Measurements from ENCODE around the gene METRNL. TPM values are rescaled to one million over a fixed set of nuclear protein-coding genes. Genes with fewer than 3 reads are reported as not detected.

The METRNL gene
- total and polyA plus RNA-seq, 4 donors, result 0.67 to 9.0 (median 8.6) TPM

DNA sequence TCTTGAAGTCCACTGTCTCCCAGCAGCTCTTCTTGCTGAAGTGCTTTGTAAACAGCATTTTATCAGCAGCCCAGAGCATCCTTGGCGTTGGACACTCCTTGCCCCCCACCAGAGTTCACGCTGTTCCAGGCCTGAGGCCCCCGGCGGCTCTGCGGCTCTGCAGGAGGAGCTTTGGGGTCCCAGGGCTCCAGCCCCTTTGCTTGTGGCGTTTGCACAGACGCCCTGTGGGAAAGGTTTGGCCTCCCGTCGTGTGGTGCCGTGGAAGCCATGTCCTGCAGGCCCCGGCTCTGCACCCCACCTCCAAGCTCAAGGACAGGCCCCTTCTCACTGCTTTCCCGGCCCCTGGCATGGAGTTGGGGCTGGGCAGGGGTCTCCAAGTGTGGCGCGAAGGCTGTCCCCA is 14.1 kb downstream of the METRNL start:
- peaks cover 0 to 3% (median under 1%) of the 10 kb centered on the region in 4 donors for H3K4me1 ChIP-seq (ENCODE audit: control insufficient read depth in 4 of 4, insufficient read depth in 4 of 4, low read length in 3 of 4)
- no peak overlapping the region for H3K4me3 ChIP-seq (ENCODE audit: low read depth in 1 of 3, low read length in 3 of 3)
- TF ChIP-seq HNF4A (conservative IDR thresholded peaks at IDR 0.05), result no peak
- TF ChIP-seq, protein P1, sequence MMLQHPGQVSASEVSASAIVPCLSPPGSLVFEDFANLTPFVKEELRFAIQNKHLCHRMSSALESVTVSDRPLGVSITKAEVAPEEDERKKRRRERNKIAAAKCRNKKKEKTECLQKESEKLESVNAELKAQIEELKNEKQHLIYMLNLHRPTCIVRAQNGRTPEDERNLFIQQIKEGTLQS (IDR thresholded peaks at IDR 0.05), result no peak
- no peak for TF ChIP-seq NR2F2 (IDR thresholded peaks at IDR 0.05)
- TF ChIP-seq, protein P2, sequence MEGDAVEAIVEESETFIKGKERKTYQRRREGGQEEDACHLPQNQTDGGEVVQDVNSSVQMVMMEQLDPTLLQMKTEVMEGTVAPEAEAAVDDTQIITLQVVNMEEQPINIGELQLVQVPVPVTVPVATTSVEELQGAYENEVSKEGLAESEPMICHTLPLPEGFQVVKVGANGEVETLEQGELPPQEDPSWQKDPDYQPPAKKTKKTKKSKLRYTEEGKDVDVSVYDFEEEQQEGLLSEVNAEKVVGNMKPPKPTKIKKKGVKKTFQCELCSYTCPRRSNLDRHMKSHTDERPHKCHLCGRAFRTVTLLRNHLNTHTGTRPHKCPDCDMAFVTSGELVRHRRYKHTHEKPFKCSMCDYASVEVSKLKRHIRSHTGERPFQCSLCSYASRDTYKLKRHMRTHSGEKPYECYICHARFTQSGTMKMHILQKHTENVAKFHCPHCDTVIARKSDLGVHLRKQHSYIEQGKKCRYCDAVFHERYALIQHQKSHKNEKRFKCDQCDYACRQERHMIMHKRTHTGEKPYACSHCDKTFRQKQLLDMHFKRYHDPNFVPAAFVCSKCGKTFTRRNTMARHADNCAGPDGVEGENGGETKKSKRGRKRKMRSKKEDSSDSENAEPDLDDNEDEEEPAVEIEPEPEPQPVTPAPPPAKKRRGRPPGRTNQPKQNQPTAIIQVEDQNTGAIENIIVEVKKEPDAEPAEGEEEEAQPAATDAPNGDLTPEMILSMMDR (IDR thresholded peaks at IDR 0.05; ENCODE audit: low read depth, low read length, missing input control), result no peak
- TF ChIP-seq, protein P3, sequence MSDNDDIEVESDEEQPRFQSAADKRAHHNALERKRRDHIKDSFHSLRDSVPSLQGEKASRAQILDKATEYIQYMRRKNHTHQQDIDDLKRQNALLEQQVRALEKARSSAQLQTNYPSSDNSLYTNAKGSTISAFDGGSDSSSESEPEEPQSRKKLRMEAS (IDR thresholded peaks at IDR 0.05), result no peak
- TF ChIP-seq, protein P4, sequence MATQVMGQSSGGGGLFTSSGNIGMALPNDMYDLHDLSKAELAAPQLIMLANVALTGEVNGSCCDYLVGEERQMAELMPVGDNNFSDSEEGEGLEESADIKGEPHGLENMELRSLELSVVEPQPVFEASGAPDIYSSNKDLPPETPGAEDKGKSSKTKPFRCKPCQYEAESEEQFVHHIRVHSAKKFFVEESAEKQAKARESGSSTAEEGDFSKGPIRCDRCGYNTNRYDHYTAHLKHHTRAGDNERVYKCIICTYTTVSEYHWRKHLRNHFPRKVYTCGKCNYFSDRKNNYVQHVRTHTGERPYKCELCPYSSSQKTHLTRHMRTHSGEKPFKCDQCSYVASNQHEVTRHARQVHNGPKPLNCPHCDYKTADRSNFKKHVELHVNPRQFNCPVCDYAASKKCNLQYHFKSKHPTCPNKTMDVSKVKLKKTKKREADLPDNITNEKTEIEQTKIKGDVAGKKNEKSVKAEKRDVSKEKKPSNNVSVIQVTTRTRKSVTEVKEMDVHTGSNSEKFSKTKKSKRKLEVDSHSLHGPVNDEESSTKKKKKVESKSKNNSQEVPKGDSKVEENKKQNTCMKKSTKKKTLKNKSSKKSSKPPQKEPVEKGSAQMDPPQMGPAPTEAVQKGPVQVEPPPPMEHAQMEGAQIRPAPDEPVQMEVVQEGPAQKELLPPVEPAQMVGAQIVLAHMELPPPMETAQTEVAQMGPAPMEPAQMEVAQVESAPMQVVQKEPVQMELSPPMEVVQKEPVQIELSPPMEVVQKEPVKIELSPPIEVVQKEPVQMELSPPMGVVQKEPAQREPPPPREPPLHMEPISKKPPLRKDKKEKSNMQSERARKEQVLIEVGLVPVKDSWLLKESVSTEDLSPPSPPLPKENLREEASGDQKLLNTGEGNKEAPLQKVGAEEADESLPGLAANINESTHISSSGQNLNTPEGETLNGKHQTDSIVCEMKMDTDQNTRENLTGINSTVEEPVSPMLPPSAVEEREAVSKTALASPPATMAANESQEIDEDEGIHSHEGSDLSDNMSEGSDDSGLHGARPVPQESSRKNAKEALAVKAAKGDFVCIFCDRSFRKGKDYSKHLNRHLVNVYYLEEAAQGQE (IDR thresholded peaks at IDR 0.05), result no peak
- no peak for TF ChIP-seq GABPA (IDR thresholded peaks at IDR 0.05 in 1 of 2, conservative IDR thresholded peaks at IDR 0.05 in 1 of 2)
- TF ChIP-seq HNF4G (IDR thresholded peaks at IDR 0.05), result no peak
- TF ChIP-seq RAD21 (IDR thresholded peaks at IDR 0.05), result no peak
- no peak for TF ChIP-seq EGR1 (IDR thresholded peaks at IDR 0.05; ENCODE audit: low read depth in 2 of 2)
- TF ChIP-seq FOXA1 (IDR thresholded peaks at IDR 0.05), result no peak
- TF ChIP-seq SP1 (IDR thresholded peaks at IDR 0.05), result no peak
- no peak for TF ChIP-seq RXRA (IDR thresholded peaks at IDR 0.05)
- TF ChIP-seq, protein P5, sequence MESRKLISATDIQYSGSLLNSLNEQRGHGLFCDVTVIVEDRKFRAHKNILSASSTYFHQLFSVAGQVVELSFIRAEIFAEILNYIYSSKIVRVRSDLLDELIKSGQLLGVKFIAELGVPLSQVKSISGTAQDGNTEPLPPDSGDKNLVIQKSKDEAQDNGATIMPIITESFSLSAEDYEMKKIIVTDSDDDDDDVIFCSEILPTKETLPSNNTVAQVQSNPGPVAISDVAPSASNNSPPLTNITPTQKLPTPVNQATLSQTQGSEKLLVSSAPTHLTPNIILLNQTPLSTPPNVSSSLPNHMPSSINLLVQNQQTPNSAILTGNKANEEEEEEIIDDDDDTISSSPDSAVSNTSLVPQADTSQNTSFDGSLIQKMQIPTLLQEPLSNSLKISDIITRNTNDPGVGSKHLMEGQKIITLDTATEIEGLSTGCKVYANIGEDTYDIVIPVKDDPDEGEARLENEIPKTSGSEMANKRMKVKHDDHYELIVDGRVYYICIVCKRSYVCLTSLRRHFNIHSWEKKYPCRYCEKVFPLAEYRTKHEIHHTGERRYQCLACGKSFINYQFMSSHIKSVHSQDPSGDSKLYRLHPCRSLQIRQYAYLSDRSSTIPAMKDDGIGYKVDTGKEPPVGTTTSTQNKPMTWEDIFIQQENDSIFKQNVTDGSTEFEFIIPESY (IDR thresholded peaks at IDR 0.05), result no peak
- H3K27me3 ChIP-seq (ENCODE audit: control insufficient read depth in 4 of 4, insufficient read depth in 4 of 4, low read length in 3 of 4), result peaks cover 0 to 2% (median 0%) of the 10 kb centered on the region in 4 donors
- H3K36me3 ChIP-seq (ENCODE audit: control insufficient read depth in 4 of 4, insufficient read depth in 3 of 4, low read depth in 1 of 4, low read length in 3 of 4), result no peaks in the 10 kb centered on the region
- H3K9ac ChIP-seq (ENCODE audit: low read depth in 1 of 2, low read length in 2 of 2), result no peak overlapping the region
- DNase-seq (ENCODE audit: low spot score), result no peak
- H3K9me3 ChIP-seq (ENCODE audit: control insufficient read depth in 4 of 4, low read length in 3 of 4), result no peaks in the 10 kb centered on the region
- no peak overlapping the region for H3K27ac ChIP-seq (ENCODE audit: low read depth in 1 of 2, low read length in 2 of 2)
- 87% methylated on average over 14 of the region's 14 CpGs for WGBS

DNA sequence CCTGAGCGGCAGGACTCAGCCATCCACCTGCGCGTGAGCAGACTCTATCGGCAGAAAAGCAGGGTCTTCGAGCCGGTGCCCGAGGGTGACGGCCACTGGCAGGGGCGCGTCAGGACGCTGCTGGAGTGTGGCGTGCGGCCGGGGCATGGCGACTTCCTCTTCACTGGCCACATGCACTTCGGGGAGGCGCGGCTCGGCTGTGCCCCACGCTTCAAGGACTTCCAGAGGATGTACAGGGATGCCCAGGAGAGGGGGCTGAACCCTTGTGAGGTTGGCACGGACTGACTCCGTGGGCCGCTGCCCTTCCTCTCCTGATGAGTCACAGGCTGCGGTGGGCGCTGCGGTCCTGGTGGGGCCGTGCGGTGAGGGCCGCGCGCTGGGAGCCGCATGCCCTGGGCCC is 14.9 kb downstream of the METRNL start:
- Histone ChIP-seq H3K36me3 (ENCODE audit: control insufficient read depth in 4 of 4, insufficient read depth in 3 of 4, low read depth in 1 of 4, low read length in 3 of 4) (no peaks in the 10 kb centered on the region), H3K27me3 (ENCODE audit: control insufficient read depth in 4 of 4, insufficient read depth in 4 of 4, low read length in 3 of 4) (peaks cover 0 to 3% (median 1%) of the 10 kb centered on the region in 4 donors), H3K4me1 (ENCODE audit: control insufficient read depth in 4 of 4, insufficient read depth in 4 of 4, low read length in 3 of 4) (peaks cover 0 to 3% (median under 1%) of the 10 kb centered on the region in 4 donors), H3K9ac (ENCODE audit: low read depth in 1 of 2, low read length in 2 of 2) (no peak overlapping the region), H3K27ac (ENCODE audit: low read depth in 1 of 2, low read length in 2 of 2) (no peak overlapping the region), H3K4me3 (ENCODE audit: low read depth in 1 of 3, low read length in 3 of 3) (no peak overlapping the region), H3K9me3 (ENCODE audit: control insufficient read depth in 4 of 4, low read length in 3 of 4) (no peaks in the 10 kb centered on the region)
- no peak for DNase-seq (ENCODE audit: low spot score)
- TF ChIP-seq HNF4G (IDR thresholded peaks at IDR 0.05) (no peak), NR2F2 (IDR thresholded peaks at IDR 0.05) (no peak)
- TF ChIP-seq, protein P4 (IDR thresholded peaks at IDR 0.05), result no peak
- TF ChIP-seq, protein P1 (IDR thresholded peaks at IDR 0.05), result no peak
- WGBS, result 95% methylated on average over 32 of the region's 32 CpGs
